Activated naive CD4-positive, alpha-beta T cell treated with Interleukin-2 at 50 U/mL for 16 hours (primary cell): ENCODE measurements around the gene ABHD12B.

Experiments used
- DNase-seq: peaks from one replicate; pipeline ENCODE4 v3.0.0-alpha.2; 2020

The ABHD12B gene

GRCh38 chr14:50871914-50872732 is at the start of gene ABHD12B:
TSS of gene ABHD12B (plus strand) at chr14:50872053. CDS start at chr14:50872175, 122 bp downstream.
- no peak for DNase-seq

GRCh38 chr14:50822501-50823042 is 49.3 kb upstream of the ABHD12B start:
- DNase-seq: no peak

GRCh38 chr14:50823051-50823761 is 48.6 kb upstream of the ABHD12B start:
- no peak for DNase-seq

GRCh38 chr14:50823762-50824636 is 47.9 kb upstream of the ABHD12B start:
- DNase-seq: no peak

GRCh38 chr14:50825307-50825706 is 46.5 kb upstream of the ABHD12B start:
- DNase-seq: no peak

GRCh38 chr14:50826681-50827080 is 45.2 kb upstream of the ABHD12B start:
- no peak for DNase-seq

GRCh38 chr14:50828721-50829488 is 42.9 kb upstream of the ABHD12B start:
- DNase-seq: no peak

GRCh38 chr14:50829489-50830043 is 42.3 kb upstream of the ABHD12B start:
- no peak for DNase-seq

GRCh38 chr14:50830044-50830931 is 41.6 kb upstream of the ABHD12B start:
- DNase-seq: peak; percentile 67

- peak; percentile 76 for DNase-seq
Observed at GRCh38 chr14:50830932-50831725, 40.7 kb upstream of the ABHD12B start, which contains the start of gene NIN. TSS of gene NIN (minus strand) at chr14:50831162. CDS start at chr14:50822056, 9,106 bp downstream.

GRCh38 chr14:50831726-50832168 is 40.1 kb upstream of the ABHD12B start:
- DNase-seq: no peak

- DNase-seq: no peak
Observed at GRCh38 chr14:50832935-50833630, 38.8 kb upstream of the ABHD12B start.

- DNase-seq: no peak
Observed at GRCh38 chr14:50834802-50835276, 37.0 kb upstream of the ABHD12B start.

GRCh38 chr14:50835280-50835679 is 36.6 kb upstream of the ABHD12B start:
- no peak for DNase-seq

GRCh38 chr14:50836515-50836914 is 35.3 kb upstream of the ABHD12B start:
- no peak for DNase-seq

GRCh38 chr14:50837271-50837670 is 34.6 kb upstream of the ABHD12B start:
- DNase-seq: no peak

GRCh38 chr14:50837850-50838470 is 33.9 kb upstream of the ABHD12B start:
- DNase-seq: no peak

- no peak for DNase-seq
Observed at GRCh38 chr14:50839048-50839447, 32.8 kb upstream of the ABHD12B start.
